ENCODE results near the gene ZBTB8B.
"Not testable (repeated sequence)": the region's sequence is repeated elsewhere in the genome, so short reads cannot be mapped to it uniquely, and the experiment has no call there.

Gene ZBTB8B

GRCh38 chr1:32464716-32465577 lies at the start of gene ZBTB8B:
TSS of gene ZBTB8B (plus strand) at chr1:32465072. CDS start at chr1:32470625, 5,553 bp downstream.
- peak; percentile 66 for DNase-seq

- DNase-seq, result no peak
Measured at GRCh38 chr1:32421775-32422174, 43.1 kb upstream of the ZBTB8B start.

GRCh38 chr1:32426489-32427255 lies 38.2 kb upstream of the ZBTB8B start:
- no peak for DNase-seq

- no peak for DNase-seq
Measured at GRCh38 chr1:32427264-32427963, 37.5 kb upstream of the ZBTB8B start.

GRCh38 chr1:32431736-32432400 lies 33.0 kb upstream of the ZBTB8B start:
- no peak for DNase-seq

GRCh38 chr1:32438136-32438535 lies 26.7 kb upstream of the ZBTB8B start:
- DNase-seq, result no peak

GRCh38 chr1:32438777-32439176 lies 26.1 kb upstream of the ZBTB8B start:
- not testable (repeated sequence) for DNase-seq

GRCh38 chr1:32441467-32441866 lies 23.4 kb upstream of the ZBTB8B start:
- not testable (repeated sequence) for DNase-seq

GRCh38 chr1:32447469-32448185 lies 17.2 kb upstream of the ZBTB8B start:
- DNase-seq, result peak; percentile 53

- DNase-seq, result peak; percentile 59
Measured at GRCh38 chr1:32448186-32448772, 16.6 kb upstream of the ZBTB8B start.

- no peak for DNase-seq
Measured at GRCh38 chr1:32448773-32449456, 16.0 kb upstream of the ZBTB8B start.

- not testable (repeated sequence) for DNase-seq
Measured at GRCh38 chr1:32449457-32449831, 15.4 kb upstream of the ZBTB8B start.

- DNase-seq, result peak; percentile 21
Measured at GRCh38 chr1:32454726-32455125, 10.1 kb upstream of the ZBTB8B start.

- no peak for DNase-seq
Measured at GRCh38 chr1:32455958-32456357, 8.9 kb upstream of the ZBTB8B start.

GRCh38 chr1:32458798-32459197 lies 6.1 kb upstream of the ZBTB8B start:
- not testable (repeated sequence) for DNase-seq

- DNase-seq, result not testable (repeated sequence)
Measured at GRCh38 chr1:32462977-32463376, 1.9 kb upstream of the ZBTB8B start.

GRCh38 chr1:32464191-32464715 lies 619 bp upstream of the ZBTB8B start:
- DNase-seq, result no peak

- DNase-seq, result no peak
Measured at GRCh38 chr1:32465578-32465933, 684 bp downstream of the ZBTB8B start.

- DNase-seq, result no peak
Measured at GRCh38 chr1:32466761-32467160, 1.9 kb downstream of the ZBTB8B start.

- no peak for DNase-seq
Measured at GRCh38 chr1:32468791-32469190, 3.9 kb downstream of the ZBTB8B start.

- DNase-seq, result no peak
Measured at GRCh38 chr1:32470431-32470830, 5.6 kb downstream of the ZBTB8B start.
